GM23248 (cell line): Measurements from ENCODE around the gene AIDA.

ENCODE experiments used
- EZH2 ChIP-seq: fragments of 200-600 bp; sonication (generic); IDR thresholded peaks from 2 replicates; pipeline ENCODE4 v1.6.1; 2018; ENCODE audit warnings: antibody characterized with exemption, mild to moderate bottlenecking; ENCODE audit not compliant: insufficient read depth, poor library complexity, severe bottlenecking
- EZH2phosphoT487 ChIP-seq: fragments of 200-600 bp; sonication (generic); IDR thresholded peaks from 2 replicates; pipeline ENCODE4 v1.6.1; 2018; ENCODE audit warnings: antibody characterized with exemption, moderate library complexity, mild to moderate bottlenecking, low read depth; ENCODE audit not compliant: insufficient read depth

- TF ChIP-seq EZH2phosphoT487 (no peak), EZH2 (no peak)
These were observed 93.3 kb downstream of the AIDA start for GRCh38 chr1:222618880-222619596.
